GM12801 (cell line): ENCODE results near the gene MARCHF11.

Experiments used
- TF ChIP-seq, protein P1 (sequence below): IDR thresholded peaks from one replicate; pipeline ENCODE4 v1.5.1; 2011; ENCODE audit warnings: control low read depth; ENCODE audit not compliant: insufficient read length; ENCODE audit errors: extremely low read depth

The MARCHF11 gene, protein sequence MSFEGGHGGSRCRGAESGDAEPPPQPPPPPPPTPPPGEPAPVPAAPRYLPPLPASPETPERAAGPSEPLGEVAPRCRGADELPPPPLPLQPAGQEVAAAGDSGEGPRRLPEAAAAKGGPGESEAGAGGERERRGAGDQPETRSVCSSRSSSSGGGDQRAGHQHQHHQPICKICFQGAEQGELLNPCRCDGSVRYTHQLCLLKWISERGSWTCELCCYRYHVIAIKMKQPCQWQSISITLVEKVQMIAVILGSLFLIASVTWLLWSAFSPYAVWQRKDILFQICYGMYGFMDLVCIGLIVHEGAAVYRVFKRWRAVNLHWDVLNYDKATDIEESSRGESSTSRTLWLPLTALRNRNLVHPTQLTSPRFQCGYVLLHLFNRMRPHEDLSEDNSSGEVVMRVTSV

DNA sequence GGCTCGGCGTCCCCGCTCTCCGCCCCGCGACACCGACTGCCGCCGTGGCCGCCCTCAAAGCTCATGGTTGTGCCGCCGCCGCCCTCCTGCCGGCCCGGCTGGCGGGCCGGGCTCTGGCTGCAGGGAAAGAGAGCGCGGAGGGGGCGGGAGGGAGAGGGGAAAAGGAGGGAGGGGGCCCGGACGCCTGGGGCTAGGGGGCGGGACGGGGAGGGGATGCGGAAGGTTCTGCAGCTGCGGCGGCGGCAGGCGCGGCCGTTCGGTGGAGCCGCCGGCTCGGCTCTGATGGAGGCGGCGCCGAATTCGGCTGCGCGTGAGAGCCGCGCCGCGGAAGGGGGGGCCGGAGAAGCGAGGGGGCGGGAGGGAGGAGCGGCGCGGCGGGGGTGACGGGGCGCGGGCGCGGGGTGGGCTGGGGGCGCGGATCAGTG is at the start of gene MARCHF11:
Gene MARCHF11 (minus strand): TSS at position 281 of the 425 bp plus-strand sequence. CDS start 216 bp downstream, at position 65.
- TF ChIP-seq, protein P1, sequence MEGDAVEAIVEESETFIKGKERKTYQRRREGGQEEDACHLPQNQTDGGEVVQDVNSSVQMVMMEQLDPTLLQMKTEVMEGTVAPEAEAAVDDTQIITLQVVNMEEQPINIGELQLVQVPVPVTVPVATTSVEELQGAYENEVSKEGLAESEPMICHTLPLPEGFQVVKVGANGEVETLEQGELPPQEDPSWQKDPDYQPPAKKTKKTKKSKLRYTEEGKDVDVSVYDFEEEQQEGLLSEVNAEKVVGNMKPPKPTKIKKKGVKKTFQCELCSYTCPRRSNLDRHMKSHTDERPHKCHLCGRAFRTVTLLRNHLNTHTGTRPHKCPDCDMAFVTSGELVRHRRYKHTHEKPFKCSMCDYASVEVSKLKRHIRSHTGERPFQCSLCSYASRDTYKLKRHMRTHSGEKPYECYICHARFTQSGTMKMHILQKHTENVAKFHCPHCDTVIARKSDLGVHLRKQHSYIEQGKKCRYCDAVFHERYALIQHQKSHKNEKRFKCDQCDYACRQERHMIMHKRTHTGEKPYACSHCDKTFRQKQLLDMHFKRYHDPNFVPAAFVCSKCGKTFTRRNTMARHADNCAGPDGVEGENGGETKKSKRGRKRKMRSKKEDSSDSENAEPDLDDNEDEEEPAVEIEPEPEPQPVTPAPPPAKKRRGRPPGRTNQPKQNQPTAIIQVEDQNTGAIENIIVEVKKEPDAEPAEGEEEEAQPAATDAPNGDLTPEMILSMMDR: no peak

DNA sequence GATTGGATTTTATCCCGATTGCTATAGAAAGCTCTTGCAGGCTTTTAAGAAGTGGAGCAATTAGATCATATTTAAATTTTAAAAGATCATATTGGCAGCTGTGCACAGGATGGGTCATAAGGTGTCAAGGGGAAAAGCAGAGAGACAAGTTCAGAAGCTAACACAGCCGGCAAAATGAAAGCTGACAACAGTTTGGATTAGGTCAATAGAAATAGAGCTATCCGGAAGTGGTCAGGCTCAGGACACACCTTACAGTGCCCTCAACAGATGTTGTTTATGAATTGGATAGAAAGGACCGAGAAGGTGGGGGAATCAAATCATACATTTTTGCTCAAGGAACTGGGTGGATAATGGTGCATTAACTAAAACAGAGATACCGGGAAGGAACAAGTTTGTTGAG is 46.3 kb upstream of the MARCHF11 start:
- TF ChIP-seq, protein P1: no peak

GRCh38 chr5:16192311-16192710 is 12.7 kb upstream of the MARCHF11 start:
- TF ChIP-seq, protein P1: no peak

- TF ChIP-seq, protein P1: no peak
Measured at GRCh38 chr5:16180789-16181082, 1.1 kb upstream of the MARCHF11 start.

GRCh38 chr5:16179936-16180788 is 571 bp upstream of the MARCHF11 start:
- TF ChIP-seq, protein P1: no peak

- TF ChIP-seq, protein P1: no peak
Measured at GRCh38 chr5:16178745-16179372, 732 bp downstream of the MARCHF11 start.

DNA sequence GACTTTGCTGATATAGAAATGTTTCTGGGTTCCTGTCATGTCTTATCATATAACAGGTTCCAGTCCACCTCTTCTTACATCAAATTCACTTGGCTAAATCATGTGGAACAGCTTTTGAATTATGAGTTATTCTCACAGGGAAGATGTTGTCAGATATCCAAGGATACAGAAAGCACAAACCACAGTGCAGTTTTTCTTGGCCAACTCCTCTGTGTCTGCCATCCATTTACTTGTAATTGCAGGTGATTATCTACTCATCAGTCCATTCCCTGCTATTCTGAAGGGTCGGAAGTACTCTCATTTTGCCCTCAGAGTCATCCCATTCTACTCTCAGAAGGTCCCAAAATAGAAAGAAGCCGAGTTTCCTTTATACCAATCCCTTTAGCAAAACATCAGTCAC is 10.0 kb downstream of the MARCHF11 start:
- TF ChIP-seq, protein P1: no peak
